A549 (cell line): ENCODE results near the gene INHA. TPM values are rescaled to one million over a fixed set of nuclear protein-coding genes. Genes with fewer than 3 reads are reported as not detected.

Experiments used
- ATAC-seq, 2 experiments: fragments of 200-7000 bp in 1 of 2; fragments of >200 bp in 1 of 2; cut with Nextera tagmentation in 1 of 2; cut with Tn5 transposase in 1 of 2; 3 replicates each; pipeline versions ENCODE4 v1.8.0 to v1.9.1; 2018 to 2020; ENCODE audit warnings: mild to moderate bottlenecking in 1 of 2, moderate library complexity in 1 of 2
- CTCF ChIA-PET: fragments of 300-600 bp; sonication (Branson Sonifier 250); formaldehyde crosslinking; extraction: SDS; loops from one replicate; lab custom pipeline; 2021; ENCODE audit warnings: antibody characterized with exemption, inconsistent platforms; lab: Yijun Ruan, JAX
- POLR2A ChIA-PET: fragments of 350-600 bp; formaldehyde crosslinking; extraction: SDS; loops from one replicate; lab custom pipeline; 2021; ENCODE audit warnings: antibody characterized with exemption, inconsistent platforms; lab: Yijun Ruan, JAX
- DNase-seq, 2 experiments: peaks; one replicate each; pipeline versions ENCODE4 v3.0.0 to v3.0.0-alpha.2; 2011 to 2016; ENCODE audit warnings: low read depth in 1 of 2, low spot score in 1 of 2
- FAIRE-seq: peaks from 2 replicates; lab custom pipeline; 2011; peaks lifted over from hg19 to GRCh38; lab: Jason Lieb, UNC
- H3K27ac ChIP-seq, 2 experiments: fragments of >200 bp; sonication (Bioruptor Twin); formaldehyde crosslinking; 3 replicates each; pipeline ENCODE4 v1.5.1; 2016 to 2017
- H3K4me1 ChIP-seq: fragments of >200 bp; sonication (Bioruptor Twin); formaldehyde crosslinking; 3 replicates; pipeline ENCODE4 v1.6.1; 2016
- H3K4me2 ChIP-seq: fragments of >200 bp; sonication (Bioruptor Twin); formaldehyde crosslinking; 3 replicates; pipeline ENCODE4 v1.6.1; 2016
- H3K4me3 ChIP-seq: fragments of >200 bp; sonication (Bioruptor Twin); formaldehyde crosslinking; 3 replicates; pipeline ENCODE4 v1.5.1; 2016
- H3K9me3 ChIP-seq: fragments of >200 bp; sonication (Bioruptor Twin); formaldehyde crosslinking; 3 replicates; pipeline ENCODE4 v1.6.1; 2016
- BHLHE40 ChIP-seq: IDR thresholded peaks from 2 replicates; pipeline ENCODE4 v1.6.1; 2012; ENCODE audit warnings: low read depth, low read length, inconsistent platforms
- CHD2 ChIP-seq: fragments of 150-350 bp; IDR thresholded peaks from 2 replicates; pipeline ENCODE4 v1.6.1; 2014; ENCODE audit warnings: low read length; ENCODE audit not compliant: partially characterized antibody
- EHMT2 ChIP-seq: fragments of 200-600 bp; sonication (generic); IDR thresholded peaks from 2 replicates; pipeline ENCODE4 v1.6.1; 2016; ENCODE audit warnings: antibody characterized with exemption, low read depth, mild to moderate bottlenecking, moderate library complexity
- FOSB ChIP-seq: fragments of 250-450 bp; sonication (Bioruptor Pico); IDR thresholded peaks from 2 replicates; pipeline ENCODE4 v1.5.0; 2020; ENCODE audit warnings: mild to moderate bottlenecking, moderate library complexity
- FOSL2 ChIP-seq, 2 experiments: fragments of 450-650 bp in 1 of 2; fragments of >200 bp in 1 of 2; sonication (Bioruptor Twin) in 1 of 2; formaldehyde crosslinking; IDR thresholded peaks; 2 replicates each; pipeline versions ENCODE4 v1.5.0 to v1.6.1; 2016 to 2020; ENCODE audit warnings: mild to moderate bottlenecking in 1 of 2, moderate library complexity in 1 of 2
- FOXS1 ChIP-seq: fragments of 250-450 bp; sonication (Bioruptor Pico); IDR thresholded peaks from 2 replicates; pipeline ENCODE4 v1.5.0; 2020; ENCODE audit warnings: mild to moderate bottlenecking, moderate library complexity
- GATA3 ChIP-seq: IDR thresholded peaks from 2 replicates; pipeline ENCODE4 v1.6.1; 2012; ENCODE audit warnings: borderline replicate concordance
- HEYL ChIP-seq: fragments of 250-450 bp; sonication (Bioruptor Pico); IDR thresholded peaks from 2 replicates; pipeline ENCODE4 v1.8.0; 2021; ENCODE audit warnings: mild to moderate bottlenecking, moderate library complexity
- HOXB13 ChIP-seq: fragments of 250-450 bp; sonication (Bioruptor Pico); IDR thresholded peaks from 2 replicates; pipeline ENCODE4 v1.5.0; 2020; ENCODE audit warnings: low read depth, mild to moderate bottlenecking, moderate library complexity
- JUNB ChIP-seq: fragments of >200 bp; sonication (Bioruptor Twin); formaldehyde crosslinking; IDR thresholded peaks from 2 replicates; pipeline ENCODE4 v1.6.1; 2016
- KDM1A ChIP-seq: fragments of 200-600 bp; sonication (generic); IDR thresholded peaks from 2 replicates; pipeline ENCODE4 v1.6.1; 2016; ENCODE audit warnings: low read depth, mild to moderate bottlenecking
- MAZ ChIP-seq: fragments of 150-350 bp; IDR thresholded peaks from 2 replicates; pipeline ENCODE4 v1.6.1; 2014; ENCODE audit warnings: antibody characterized with exemption, low read depth, low read length, borderline replicate concordance
- MYC ChIP-seq: IDR thresholded peaks from 2 replicates; pipeline ENCODE4 v1.6.1; 2012; ENCODE audit warnings: mild to moderate bottlenecking, inconsistent platforms, low read length, improper control_type of control experiment, borderline replicate concordance
- NPAS2 ChIP-seq: fragments of 250-450 bp; sonication (Bioruptor Pico); IDR thresholded peaks from 2 replicates; pipeline ENCODE4 v1.8.0; 2022; ENCODE audit warnings: mild to moderate bottlenecking, moderate library complexity, borderline replicate concordance
- NR3C1 ChIP-seq: fragments of >200 bp; sonication (Bioruptor Twin); formaldehyde crosslinking; IDR thresholded peaks from 3 replicates; pipeline ENCODE4 v1.6.1; 2017
- PHF8 ChIP-seq: fragments of 200-600 bp; sonication (generic); IDR thresholded peaks from 2 replicates; pipeline ENCODE4 v1.6.1; 2016; ENCODE audit warnings: low read depth, mild to moderate bottlenecking, antibody characterized with exemption, moderate library complexity, borderline replicate concordance
- POLR2AphosphoS2 ChIP-seq: conservative IDR thresholded peaks from 2 replicates; pipeline ENCODE4 v1.6.1; 2012; ENCODE audit warnings: low read length, improper control_type of control experiment, inconsistent platforms
- RCOR1 ChIP-seq: fragments of 150-350 bp; IDR thresholded peaks from 2 replicates; pipeline ENCODE4 v1.6.1; 2014; ENCODE audit warnings: antibody characterized with exemption, low read length, low read depth
- SMC3 ChIP-seq: fragments of >200 bp; sonication (Bioruptor Twin); formaldehyde crosslinking; IDR thresholded peaks from 3 replicates; pipeline ENCODE4 v1.6.1; 2018; ENCODE audit warnings: inconsistent platforms
- TFCP2L1 ChIP-seq: fragments of 250-450 bp; sonication (Bioruptor Pico); IDR thresholded peaks from 2 replicates; pipeline ENCODE4 v1.5.0; 2021; ENCODE audit warnings: mild to moderate bottlenecking
- TP53 ChIP-seq: fragments of 250-450 bp; sonication (Bioruptor Pico); IDR thresholded peaks from 2 replicates; pipeline ENCODE4 v1.5.0; 2021; ENCODE audit warnings: mild to moderate bottlenecking, moderate library complexity
- ZFP36 ChIP-seq: fragments of 450-650 bp; IDR thresholded peaks from 2 replicates; pipeline ENCODE4 v1.6.1; 2014; ENCODE audit warnings: borderline replicate concordance; ENCODE audit not compliant: partially characterized antibody
- ZNF302 ChIP-seq: fragments of 250-450 bp; sonication (Bioruptor Pico); IDR thresholded peaks from 2 replicates; pipeline ENCODE4 v1.9.0; 2021; ENCODE audit warnings: inconsistent platforms, mild to moderate bottlenecking, moderate library complexity
- ZSCAN20 ChIP-seq: fragments of 250-450 bp; sonication (Bioruptor Pico); IDR thresholded peaks from 2 replicates; pipeline ENCODE4 v1.8.0; 2022; ENCODE audit warnings: mild to moderate bottlenecking, moderate library complexity
- WGBS: methylation state at CpG from one replicate; pipeline ENCODE4 v1.1.6; 2017; ENCODE audit errors: missing lambda C conversion rate; 5-methylcytosine and 5-hydroxymethylcytosine counted together
- polyA plus RNA-seq, 4 experiments: library from polyadenylated mRNA; depleted of rRNA in 3 of 4; stranded (reverse); fragments of >200 nt; fragmentation: RNase III in 1 of 4; extraction: RNeasy Plus Mini Kit Qiagen cat#74134 plus additional on column Dnase treatment in 1 of 4; gene quantifications; 2 replicates in 3 of 4; 3 replicates in 1 of 4; pipeline ENCODE4 v1.2.3, GENCODE V29; 2011 to 2017
- TF ChIP-seq, protein P1 (sequence below): fragments of 150-350 bp; IDR thresholded peaks from 2 replicates; pipeline ENCODE4 v1.6.1; 2014; ENCODE audit warnings: low read depth, mild to moderate bottlenecking, low read length
- TF ChIP-seq, protein P2 (sequence below): fragments of >200 bp; sonication (Bioruptor Twin); formaldehyde crosslinking; IDR thresholded peaks from 2 replicates; pipeline ENCODE4 v1.6.1; 2016

Gene INHA
- polyA plus RNA-seq, 2 of the 4 experiments (the other 2 are of a cell fraction): 0.49 to 0.72 TPM

DNA sequence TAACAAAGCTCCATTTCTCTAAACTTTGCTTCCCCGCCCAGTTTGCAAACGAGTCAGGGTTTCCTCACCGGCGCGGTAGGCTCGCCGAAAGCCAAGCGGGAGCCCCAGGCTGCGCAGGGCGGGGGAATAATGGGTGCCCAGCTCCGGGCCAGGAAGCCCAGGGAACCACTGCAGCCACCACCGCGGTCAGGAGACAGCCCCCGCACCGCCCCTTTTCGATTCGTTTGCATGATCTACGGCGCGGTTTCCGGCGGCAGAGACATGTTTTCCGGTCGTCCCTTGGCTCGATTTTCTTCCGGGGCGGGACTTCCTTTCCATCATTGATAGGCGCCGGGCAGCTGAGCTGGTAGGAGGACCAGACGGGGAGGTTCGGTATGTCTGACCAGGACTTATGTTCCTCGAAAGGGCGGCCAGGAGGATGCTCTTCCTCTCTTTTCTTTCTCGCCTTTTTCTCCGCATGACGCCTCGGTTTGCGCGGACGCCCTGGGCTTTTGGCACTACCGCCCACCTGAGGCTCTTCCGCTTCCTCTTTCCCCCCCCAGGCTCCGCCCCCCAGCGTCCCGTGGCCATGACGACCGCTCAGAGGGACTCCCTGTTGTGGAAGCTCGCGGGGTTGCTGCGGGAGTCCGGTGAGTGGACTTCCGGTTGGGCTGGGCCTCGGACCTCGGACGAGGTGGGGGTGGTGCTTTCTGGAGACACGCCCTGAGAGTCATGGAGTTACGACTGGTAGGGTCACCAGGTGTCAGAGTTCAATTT, 25.6 kb downstream of the INHA start, which contains the start of gene STK11IP (continued):
- TF ChIP-seq, protein P1, sequence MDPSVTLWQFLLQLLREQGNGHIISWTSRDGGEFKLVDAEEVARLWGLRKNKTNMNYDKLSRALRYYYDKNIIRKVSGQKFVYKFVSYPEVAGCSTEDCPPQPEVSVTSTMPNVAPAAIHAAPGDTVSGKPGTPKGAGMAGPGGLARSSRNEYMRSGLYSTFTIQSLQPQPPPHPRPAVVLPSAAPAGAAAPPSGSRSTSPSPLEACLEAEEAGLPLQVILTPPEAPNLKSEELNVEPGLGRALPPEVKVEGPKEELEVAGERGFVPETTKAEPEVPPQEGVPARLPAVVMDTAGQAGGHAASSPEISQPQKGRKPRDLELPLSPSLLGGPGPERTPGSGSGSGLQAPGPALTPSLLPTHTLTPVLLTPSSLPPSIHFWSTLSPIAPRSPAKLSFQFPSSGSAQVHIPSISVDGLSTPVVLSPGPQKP: peak; percentile 69; the same call in 1 of the 2 replicates
- TF ChIP-seq GATA3: no peak; the same call in 1 of the 2 replicates
- no peak for TF ChIP-seq HEYL
- TF ChIP-seq FOXS1 (CRISPR knock-in tag): no peak
- TF ChIP-seq BHLHE40: no peak
- 0 out of 2 replicates have a peak, but pooled peaks have one; percentile 54 for TF ChIP-seq MYC
- TF ChIP-seq TFCP2L1 (CRISPR knock-in tag): no peak
- TF ChIP-seq, protein P2, sequence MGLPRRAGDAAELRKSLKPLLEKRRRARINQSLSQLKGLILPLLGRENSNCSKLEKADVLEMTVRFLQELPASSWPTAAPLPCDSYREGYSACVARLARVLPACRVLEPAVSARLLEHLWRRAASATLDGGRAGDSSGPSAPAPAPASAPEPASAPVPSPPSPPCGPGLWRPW: no peak
- peak; percentile 90; the same call in 1 of the 2 replicates for TF ChIP-seq PHF8

GRCh38 chr2:219598308-219599078, 26.4 kb downstream of the INHA start:
- Histone ChIP-seq H3K9me3 (no peaks in the 10 kb centered on the region), H3K27ac (peak overlapping the region; percentile 90 to 94), H3K4me3 (peak overlapping the region; percentile 71), H3K4me2 (peak overlapping the region; percentile 83), H3K4me1 (peaks cover 11% of the 10 kb centered on the region; the same call in 2 of the 3 replicates)
- no peak; a peak in 1 of 6 replicates for ATAC-seq
- no peak for TF ChIP-seq ZFP36
- peak; percentile 65 for TF ChIP-seq KDM1A
- TF ChIP-seq PHF8: 0 out of 2 replicates have a peak, but pooled peaks have one; percentile 4
- TF ChIP-seq JUNB: no peak
- no peak for DNase-seq
- WGBS: 13% methylated on average over 9 of the region's 9 CpGs
- no peak for FAIRE-seq
- POLR2A ChIA-PET: interaction anchor here (0.6 to 2.3 kb wide), 10 partner anchors 23 to 211 kb away, joined by 3 to 19 read pairs (median 4); partner anchors contain the start of genes CHPF, DNPEP, GMPPA and INHA
- CTCF ChIA-PET: interaction anchor here (1.1 to 4.3 kb wide), 5 partner anchors 28 to 70 kb away, joined by 3 to 18 read pairs (median 9); partner anchors contain the start of genes CHPF and TMEM198

DNA sequence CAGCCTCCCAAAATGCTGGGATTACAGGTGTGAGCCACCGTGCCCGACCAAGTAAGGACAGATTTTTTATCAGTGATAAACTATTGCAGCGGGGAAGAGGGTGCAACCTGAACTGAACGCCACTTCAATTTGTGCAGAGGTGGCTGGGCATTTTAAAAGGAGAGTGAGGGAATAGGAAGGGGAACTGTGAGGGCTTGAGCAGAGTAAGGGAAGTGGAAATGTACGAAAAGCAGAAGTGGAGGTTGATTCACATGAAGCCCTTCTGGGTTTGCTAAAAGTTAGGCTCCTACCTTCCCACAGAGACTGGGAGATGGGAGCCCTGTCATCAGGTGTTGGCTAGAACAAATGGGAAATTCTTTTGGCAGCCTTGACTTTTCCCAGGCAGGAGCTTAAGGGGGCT, 31.7 kb downstream of the INHA start:
- no peak for ATAC-seq
- ChIA-PET POLR2A (no interaction called here), CTCF (no interaction called here)
- Histone ChIP-seq H3K9me3 (no peaks in the 10 kb centered on the region), H3K4me3 (no peak overlapping the region), H3K27ac (no peak overlapping the region), H3K4me2 (no peak overlapping the region), H3K4me1 (0 out of 3 replicates have a peak, but pooled peaks cover under 1% of the 10 kb centered on the region)
- no peak for DNase-seq
- TF ChIP-seq POLR2AphosphoS2 (no peak), ZNF302 (no peak), CHD2 (no peak), NR3C1 (no peak), RCOR1 (no peak)
- no peak for FAIRE-seq
- whole genome bisulfite sequencing: 95% methylated on average over 5 of the region's 5 CpGs

- Histone ChIP-seq H3K4me3 (no peak overlapping the region), H3K4me1 (no peaks in the 10 kb centered on the region), H3K9me3 (no peaks in the 10 kb centered on the region), H3K27ac (no peak overlapping the region), H3K4me2 (no peak overlapping the region)
- TF ChIP-seq EHMT2 (no peak), TP53 (CRISPR knock-in tag) (no peak), CHD2 (no peak), HOXB13 (no peak), ZSCAN20 (CRISPR knock-in tag) (no peak), PHF8 (no peak), NPAS2 (CRISPR knock-in tag) (no peak), MAZ (no peak), SMC3 (no peak), FOSB (CRISPR knock-in tag) (no peak), ZFP36 (no peak), FOSL2 (IDR thresholded peaks at IDR 0.05) (no peak), FOSL2 (CRISPR knock-in tag; IDR thresholded peaks at IDR 0.05) (no peak)
- TF ChIP-seq, protein P1: no peak
- CTCF ChIA-PET: interaction anchor here (1.0 to 1.3 kb wide), 3 partner anchors 37 to 84 kb away, joined by 3 to 5 read pairs (median 3); no protein-coding TSS in a partner anchor
- ATAC-seq: no peak
- no peak for DNase-seq
- FAIRE-seq: no peak
- POLR2A ChIA-PET: interaction anchor here (0.6 kb wide), 1 partner anchor 31 kb away, joined by 3 read pairs; no protein-coding TSS in a partner anchor
- WGBS: 78% methylated on average over 4 of the region's 6 CpGs
Measured at GRCh38 chr2:219605607-219605954, 33.5 kb downstream of the INHA start.
